DMS153 treated with DMSO at 0.1 percent for 48 hours (cell line): ENCODE results near the gene B4GALT5.
"Not testable (repeated sequence)": the region's sequence is repeated elsewhere in the genome, so short reads cannot be mapped to it uniquely, and the experiment has no call there.

Source experiments
- DNase-seq: peaks from one replicate; lab custom pipeline; 2025; ENCODE audit not compliant: unreplicated experiment; lab: John Stamatoyannopoulos, UW

B4GALT5 gene

GRCh38 chr20:49737260-49737659, 23.6 kb upstream of the B4GALT5 start:
- DNase-seq: no peak

- DNase-seq: no peak
These were observed 16.1 kb upstream of the B4GALT5 start for GRCh38 chr20:49729780-49730179.

GRCh38 chr20:49727894-49728885, 14.5 kb upstream of the B4GALT5 start:
- DNase-seq: no peak

GRCh38 chr20:49727478-49727877, 13.8 kb upstream of the B4GALT5 start:
- no peak for DNase-seq

GRCh38 chr20:49725694-49726093, 12.0 kb upstream of the B4GALT5 start:
- DNase-seq: no peak

GRCh38 chr20:49725224-49725606, 11.5 kb upstream of the B4GALT5 start:
- not testable (repeated sequence) for DNase-seq

GRCh38 chr20:49724408-49725223, 10.9 kb upstream of the B4GALT5 start:
- no peak for DNase-seq

GRCh38 chr20:49723758-49724157, 10.1 kb upstream of the B4GALT5 start:
- not testable (repeated sequence) for DNase-seq

GRCh38 chr20:49721326-49721725, 7.6 kb upstream of the B4GALT5 start:
- DNase-seq: not testable (repeated sequence)

- DNase-seq: no peak
These were observed 1.8 kb upstream of the B4GALT5 start for GRCh38 chr20:49715466-49715865.

GRCh38 chr20:49712996-49713752, 504 bp downstream of the B4GALT5 start:
- no peak for DNase-seq

- no peak for DNase-seq
These were observed 1.1 kb downstream of the B4GALT5 start for GRCh38 chr20:49712646-49712995.

GRCh38 chr20:49712118-49712517, 1.6 kb downstream of the B4GALT5 start:
- no peak for DNase-seq

GRCh38 chr20:49711667-49711987, 2.1 kb downstream of the B4GALT5 start:
- no peak for DNase-seq

GRCh38 chr20:49710971-49711666, 2.6 kb downstream of the B4GALT5 start:
- DNase-seq: no peak

- no peak for DNase-seq
These were observed 6.6 kb downstream of the B4GALT5 start for GRCh38 chr20:49707118-49707517.

GRCh38 chr20:49706630-49707091, 7.0 kb downstream of the B4GALT5 start:
- DNase-seq: no peak

- DNase-seq: not testable (repeated sequence)
These were observed 7.8 kb downstream of the B4GALT5 start for GRCh38 chr20:49705893-49706292.

GRCh38 chr20:49705358-49705757, 8.3 kb downstream of the B4GALT5 start:
- DNase-seq: no peak

GRCh38 chr20:49704932-49705336, 8.7 kb downstream of the B4GALT5 start:
- no peak for DNase-seq

GRCh38 chr20:49701916-49702315, 11.8 kb downstream of the B4GALT5 start:
- DNase-seq: no peak
